NT2/D1 (cell line): ENCODE results near the gene FAM149B1.

Experiments
- DNase-seq: peaks from one replicate; pipeline ENCODE4 v3.0.0-alpha.2; 2011; ENCODE audit warnings: low read depth, low spot score
- H3K27me3 ChIP-seq: 2 replicates; pipeline ENCODE4 v1.6.0; 2011; ENCODE audit warnings: mild to moderate bottlenecking; ENCODE audit not compliant: insufficient read length, insufficient read depth
- H3K36me3 ChIP-seq: 2 replicates; pipeline ENCODE4 v1.6.1; 2011; ENCODE audit warnings: mild to moderate bottlenecking, low read length, mixed read lengths; ENCODE audit not compliant: insufficient read depth, insufficient read length
- H3K4me1 ChIP-seq: 2 replicates; pipeline ENCODE4 v1.5.1; 2011; ENCODE audit not compliant: insufficient read depth, insufficient read length
- H3K4me3 ChIP-seq: 2 replicates; pipeline ENCODE4 v1.5.1; 2011; ENCODE audit warnings: low read depth; ENCODE audit not compliant: insufficient read length
- H3K9ac ChIP-seq: 2 replicates; pipeline ENCODE4 v1.6.0; 2011; ENCODE audit warnings: low read depth; ENCODE audit not compliant: insufficient read length
- H3K9me3 ChIP-seq: 2 replicates; pipeline ENCODE4 v1.5.1; 2011; ENCODE audit warnings: mild to moderate bottlenecking, low read length; ENCODE audit not compliant: insufficient read depth
- SUZ12 ChIP-seq: IDR thresholded peaks from 2 replicates; pipeline ENCODE4 v1.6.1; 2011; ENCODE audit not compliant: insufficient read length, insufficient read depth; ENCODE audit errors: extremely low read depth
- YY1 ChIP-seq: IDR thresholded peaks from 2 replicates; pipeline ENCODE4 v1.6.1; 2011; ENCODE audit not compliant: insufficient read length, insufficient read depth
- ZNF274 ChIP-seq: IDR thresholded peaks from 2 replicates; pipeline ENCODE4 v1.6.1; 2011; ENCODE audit warnings: mild to moderate bottlenecking, low read depth, low read length

The FAM149B1 gene

GRCh38 chr10:73218431-73219191 is 50.7 kb downstream of the FAM149B1 start:
- no peak overlapping the region for H3K9ac ChIP-seq
- H3K4me1 ChIP-seq, result no peaks in the 10 kb centered on the region
- TF ChIP-seq YY1, result no peak
- no peak for TF ChIP-seq SUZ12
- TF ChIP-seq ZNF274, result no peak
- H3K9me3 ChIP-seq, result no peaks in the 10 kb centered on the region
- peaks cover 15% of the 10 kb centered on the region for H3K36me3 ChIP-seq
- H3K27me3 ChIP-seq, result no peaks in the 10 kb centered on the region
- DNase-seq, result no peak
- H3K4me3 ChIP-seq, result no peak overlapping the region

DNA sequence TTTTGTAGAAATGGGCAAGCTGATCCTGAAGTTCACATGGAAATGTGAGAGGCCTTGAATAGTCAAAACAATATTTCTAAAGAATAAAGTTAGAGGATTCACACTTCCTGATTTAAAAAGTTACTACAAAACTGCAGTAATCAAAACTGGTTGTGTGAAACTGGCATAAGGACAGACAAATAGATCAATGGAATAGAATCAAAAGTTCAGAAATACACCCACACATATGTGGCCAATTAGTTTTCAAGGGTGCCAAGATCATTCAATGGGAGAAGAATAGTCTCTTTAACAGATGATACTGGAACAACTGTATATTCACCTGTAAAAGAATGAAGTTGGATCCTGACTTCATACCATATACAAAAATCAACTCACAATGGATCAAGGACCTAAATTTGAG is 51.5 kb downstream of the FAM149B1 start:
- Histone ChIP-seq H3K9me3 (no peaks in the 10 kb centered on the region), H3K4me3 (no peak overlapping the region), H3K27me3 (no peaks in the 10 kb centered on the region), H3K36me3 (peaks cover 15% of the 10 kb centered on the region), H3K9ac (no peak overlapping the region), H3K4me1 (no peaks in the 10 kb centered on the region)
- TF ChIP-seq YY1 (no peak), SUZ12 (no peak), ZNF274 (no peak)
- DNase-seq, result no peak

GRCh38 chr10:73220989-73221388 is 53.1 kb downstream of the FAM149B1 start:
- H3K27me3 ChIP-seq, result no peaks in the 10 kb centered on the region
- no peaks in the 10 kb centered on the region for H3K9me3 ChIP-seq
- H3K4me3 ChIP-seq, result no peak overlapping the region
- no peak for TF ChIP-seq ZNF274
- TF ChIP-seq YY1, result no peak
- TF ChIP-seq SUZ12, result no peak
- H3K4me1 ChIP-seq, result no peaks in the 10 kb centered on the region
- peaks cover 15% of the 10 kb centered on the region for H3K36me3 ChIP-seq
- no peak overlapping the region for H3K9ac ChIP-seq
- no peak for DNase-seq

DNA sequence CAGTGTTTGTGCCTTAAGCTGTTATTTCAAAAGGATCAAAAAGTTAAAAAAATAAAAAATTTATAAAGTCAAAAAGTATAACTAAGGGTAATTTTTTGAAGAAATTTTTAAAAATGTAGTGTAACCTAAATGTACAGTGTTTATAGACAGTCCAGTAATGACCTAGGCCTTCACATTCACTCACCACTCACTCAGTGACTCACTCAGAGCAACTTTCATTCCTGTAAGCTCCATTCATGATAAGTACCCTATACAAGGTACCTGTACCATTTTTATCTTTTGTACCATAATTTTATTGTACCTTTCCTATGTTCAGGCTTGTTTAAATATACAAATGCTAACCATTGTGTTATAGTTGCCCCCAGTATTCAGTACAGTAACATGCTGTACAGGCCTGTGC is 57.6 kb downstream of the FAM149B1 start:
- H3K4me3 ChIP-seq, result no peak overlapping the region
- no peak for TF ChIP-seq ZNF274
- no peak for DNase-seq
- H3K4me1 ChIP-seq, result no peaks in the 10 kb centered on the region
- H3K36me3 ChIP-seq, result peaks cover 1% of the 10 kb centered on the region
- H3K9ac ChIP-seq, result no peak overlapping the region
- H3K9me3 ChIP-seq, result no peaks in the 10 kb centered on the region
- H3K27me3 ChIP-seq, result no peaks in the 10 kb centered on the region

DNA sequence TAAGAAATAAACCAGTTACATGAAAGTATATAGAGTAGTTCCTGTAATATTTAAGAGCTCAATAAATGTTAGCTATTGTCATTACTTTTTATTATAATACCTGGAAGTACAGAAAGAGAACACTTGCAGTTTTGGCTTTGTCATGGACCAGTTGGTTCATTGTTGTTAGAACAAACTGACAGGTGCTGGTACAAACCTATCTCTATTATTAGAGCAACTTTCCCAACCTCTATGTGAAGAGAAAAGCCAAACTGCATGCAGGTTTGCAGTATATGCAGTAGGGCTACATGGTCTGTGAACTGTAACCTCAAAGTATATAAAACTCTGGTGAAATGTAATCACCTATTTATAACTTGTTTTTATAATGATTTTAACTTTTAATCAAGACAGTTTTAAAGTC is 58.7 kb downstream of the FAM149B1 start:
- H3K4me3 ChIP-seq, result no peak overlapping the region
- no peaks in the 10 kb centered on the region for H3K9me3 ChIP-seq
- DNase-seq, result no peak
- no peaks in the 10 kb centered on the region for H3K4me1 ChIP-seq
- no peak overlapping the region for H3K9ac ChIP-seq
- TF ChIP-seq SUZ12 (no peak), YY1 (no peak), ZNF274 (no peak)
- H3K36me3 ChIP-seq, result peaks cover 7% of the 10 kb centered on the region
- H3K27me3 ChIP-seq, result no peaks in the 10 kb centered on the region

GRCh38 chr10:73228247-73228646 is 60.3 kb downstream of the FAM149B1 start:
- H3K4me1 ChIP-seq, result no peaks in the 10 kb centered on the region
- no peak for TF ChIP-seq YY1
- TF ChIP-seq SUZ12, result no peak
- TF ChIP-seq ZNF274, result no peak
- H3K4me3 ChIP-seq, result no peak overlapping the region
- no peaks in the 10 kb centered on the region for H3K27me3 ChIP-seq
- no peak for DNase-seq
- H3K9ac ChIP-seq, result no peak overlapping the region
- H3K9me3 ChIP-seq, result no peaks in the 10 kb centered on the region
- peaks cover 22% of the 10 kb centered on the region for H3K36me3 ChIP-seq

DNA sequence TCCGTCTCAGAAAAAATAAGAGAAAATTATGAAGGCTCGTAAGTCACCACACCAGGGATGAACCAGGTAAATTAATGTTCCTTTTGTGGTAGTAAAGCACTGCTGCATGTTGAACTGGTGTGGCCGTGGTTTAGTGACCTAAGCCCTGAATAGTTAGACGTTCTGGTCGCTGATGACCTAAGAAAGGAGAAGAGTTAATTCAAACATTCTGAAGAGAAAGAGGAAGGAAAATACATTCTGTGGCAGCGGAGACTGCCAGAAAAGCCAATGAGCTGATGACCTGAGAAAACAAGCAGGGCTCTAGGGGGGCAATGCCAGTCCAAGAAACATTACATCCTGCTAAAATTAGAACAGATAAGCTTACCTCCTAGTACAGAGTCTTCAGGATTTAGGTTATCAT is 61.6 kb downstream of the FAM149B1 start:
- DNase-seq, result no peak

More for the DNA sequence above, 61.6 kb downstream of the FAM149B1 start:
- Histone ChIP-seq H3K9ac (no peak overlapping the region), H3K4me1 (no peaks in the 10 kb centered on the region), H3K4me3 (no peak overlapping the region), H3K9me3 (no peaks in the 10 kb centered on the region), H3K27me3 (no peaks in the 10 kb centered on the region), H3K36me3 (peaks cover 34% of the 10 kb centered on the region)
- TF ChIP-seq SUZ12, result no peak
- TF ChIP-seq ZNF274, result no peak
- no peak for TF ChIP-seq YY1
